Psoas muscle (tissue), 8 donors: ENCODE results near the gene ZBTB1. TPM values are rescaled to one million over a fixed set of nuclear protein-coding genes. Genes with fewer than 3 reads are reported as not detected.

Experiments
- ATAC-seq, 4 donors: fragments of 200-7000 bp; cut with Tn5 transposase; one replicate each; pipeline ENCODE4 v1.9.1; 2020; ENCODE audit warnings: moderate library complexity in 3 of 4, mild to moderate bottlenecking in 2 of 4
- DNase-seq, 2 donors: peaks; one replicate each; pipeline ENCODE4 v3.0.0-alpha.2; 2020
- H3K27ac ChIP-seq: fragments of 200-600 bp; one replicate; pipeline ENCODE4 v1.8.0; 2022
- H3K27me3 ChIP-seq, 3 donors: fragments of 200-600 bp in 1 of 3; one replicate each; pipeline versions ENCODE4 v1.6.1 to v1.8.0; 2013 to 2022; ENCODE audit warnings: low read length in 2 of 3, mild to moderate bottlenecking in 2 of 3, moderate library complexity in 1 of 3; ENCODE audit not compliant: insufficient read depth in 3 of 3
- H3K36me3 ChIP-seq, 2 donors: fragments of 200-600 bp in 1 of 2; one replicate each; pipeline versions ENCODE4 v1.6.1 to v1.8.0; 2013 to 2022; ENCODE audit warnings: low read depth in 1 of 2, mild to moderate bottlenecking in 1 of 2, moderate library complexity in 1 of 2; ENCODE audit not compliant: insufficient read depth in 1 of 2
- H3K4me1 ChIP-seq: fragments of 200-600 bp; one replicate; pipeline ENCODE4 v1.8.0; 2022
- H3K4me3 ChIP-seq: fragments of 200-600 bp; one replicate; pipeline ENCODE4 v1.8.0; 2022; ENCODE audit warnings: mild to moderate bottlenecking
- H3K9me3 ChIP-seq: fragments of 200-600 bp; one replicate; pipeline ENCODE4 v1.8.0; 2022
- CTCF ChIP-seq: fragments of 200-600 bp; IDR thresholded peaks from one replicate; pipeline ENCODE4 v1.8.0; 2022; ENCODE audit warnings: antibody characterized with exemption
- WGBS, 3 donors: extraction: QIAGEN DNeasy Blood & Tissue Kit; methylation state at CpG; one replicate each; pipeline versions ENCODE4 v1.1.6 to v1.1.7; 2013; 5-methylcytosine and 5-hydroxymethylcytosine counted together
- intact Hi-C, 2 donors: fragments of 100-400 bp; cut with DNase I; formaldehyde crosslinking; loops; one replicate each; pipeline versions ENCODE4 v1.11.0 to v1.14.2; 2022
- polyA plus RNA-seq, 3 donors: library from polyadenylated mRNA; stranded (reverse); fragments of 200-250 nt; gene quantifications; one replicate each; pipeline ENCODE4 v1.2.3, GENCODE V29; 2013
- total RNA-seq, 4 donors: library from RNA; stranded (reverse); fragmentation: NEBNext Ultra II Directional in 2 of 4; extraction: Animal tissue kit (Norgen Biotek cat#: 25700) in 2 of 4; gene quantifications; one replicate each; pipeline versions ENCODE4 v1.2.1 to v1.2.4, GENCODE V29; 2021 to 2023
- donor health status: healthy with polysubstance abuse.
- donor health status: DM: no; HTN: no; CAD: no; lungs with moderate emphysema.
- donor health status: Bipolar disorder and iron deficiency.
- donor health status: healthy.
- donor health status: DM: yes; HTN: yes; CAD: no.
- donor health status: DM: no; HTN: no; CAD: no.
- donor health status: DM: no; HTN: no; CAD: no.
- donor health status: DM: yes; HTN: yes; CAD: no.

ZBTB1 gene
- total and polyA plus RNA-seq, 7 donors = 11.0 to 39.2 (median 19.1) TPM

- Histone ChIP-seq H3K27me3 (no peaks in the 10 kb centered on the region), H3K36me3 (no peaks in the 10 kb centered on the region), H3K4me3 (no peak overlapping the region), H3K9me3 (no peaks in the 10 kb centered on the region), H3K4me1 (no peaks in the 10 kb centered on the region), H3K27ac (no peak overlapping the region)
- 80 to 93% (median 90%) methylated on average over 8 of the region's 8 CpGs for WGBS, 3 donors
- intact Hi-C loops = loop anchor here in 1 of 2 donors (10.0 kb wide), 1 partner anchor 131 kb away; no protein-coding TSS in a partner anchor
- ATAC-seq (no peak), DNase-seq (no peak)
- no peak for TF ChIP-seq CTCF
Observed at GRCh38 chr14:64475585-64476273, 28.8 kb upstream of the ZBTB1 start.

GRCh38 chr14:64476438-64476837 is 28.1 kb upstream of the ZBTB1 start:
- no peak for DNase-seq
- Histone ChIP-seq H3K9me3 (no peaks in the 10 kb centered on the region), H3K36me3 (no peaks in the 10 kb centered on the region), H3K27me3 (no peaks in the 10 kb centered on the region), H3K4me3 (no peak overlapping the region), H3K4me1 (no peaks in the 10 kb centered on the region), H3K27ac (no peak overlapping the region)
- intact Hi-C loops = loop anchor here in 1 of 2 donors (10.0 kb wide), 1 partner anchor 132 kb away; no protein-coding TSS in a partner anchor
- no peak for TF ChIP-seq CTCF
- no peak for ATAC-seq
- WGBS, 3 donors = 94 to 96% (median 95%) methylated on average over 8 of the region's 8 CpGs

- H3K27me3 ChIP-seq = no peaks in the 10 kb centered on the region
- H3K27ac ChIP-seq = no peak overlapping the region
- H3K4me1 ChIP-seq = no peaks in the 10 kb centered on the region
- TF ChIP-seq CTCF = peak; percentile 32
- ATAC-seq (no peak), DNase-seq (no peak)
- H3K36me3 ChIP-seq = no peaks in the 10 kb centered on the region
- H3K9me3 ChIP-seq = no peaks in the 10 kb centered on the region
- H3K4me3 ChIP-seq = no peak overlapping the region
- intact Hi-C loops = loop anchor here in 1 of 2 donors (10.0 kb wide), 1 partner anchor 134 kb away; no protein-coding TSS in a partner anchor
Observed at GRCh38 chr14:64478634-64479250, 25.8 kb upstream of the ZBTB1 start.

GRCh38 chr14:64488590-64489099 is 15.9 kb upstream of the ZBTB1 start:
- Histone ChIP-seq H3K27ac (no peak overlapping the region), H3K27me3 (no peaks in the 10 kb centered on the region), H3K4me1 (no peaks in the 10 kb centered on the region), H3K4me3 (no peak overlapping the region), H3K36me3 (peaks cover 0 to 61% of the 10 kb centered on the region in 2 donors), H3K9me3 (no peaks in the 10 kb centered on the region)
- ATAC-seq = no peak
- DNase-seq = no peak
- intact Hi-C loops = loop anchor here in 1 of 2 donors (5.0 kb wide), 1 partner anchor 594 kb away; no protein-coding TSS in a partner anchor
- WGBS, 3 donors = 79 to 98% (median 89%) methylated on average over 5 of the region's 5 CpGs
- no peak for TF ChIP-seq CTCF
